Measurements from ENCODE around the gene AOAH. TPM values are rescaled to one million over a fixed set of nuclear protein-coding genes. Genes with fewer than 3 reads are reported as not detected.
A peak's percentile ranks its signal among the peaks of the same experiment; 100 is the strongest.

Gene AOAH
- total and polyA plus RNA-seq, 4 experiments from 2014 or later = 1.5 to 5.4 (median 4.2) TPM

- H3K4me3 Mint-ChIP-seq = no peak overlapping the region
- no peak for DNase-seq
- H3K4me3 ChIP-seq (ENCODE audit: low read length in 2 of 2) = no peak overlapping the region
- H3K27me3 ChIP-seq (ENCODE audit: insufficient read depth, low read length) = no peaks in the 10 kb centered on the region
- H3K27me3 Mint-ChIP-seq = no peaks in the 10 kb centered on the region
- no peaks in the 10 kb centered on the region for H3K9me3 ChIP-seq (ENCODE audit: control insufficient read depth in 1 of 2, low read length in 2 of 2)
- H3K36me3 Mint-ChIP-seq = no peaks in the 10 kb centered on the region
- H3K4me1 Mint-ChIP-seq = peaks cover 0 to 5% (median 4%) of the 10 kb centered on the region in 4 donors
- POLR2A ChIA-PET (ENCODE audit: partially characterized antibody) = no interaction called here
- no peaks in the 10 kb centered on the region for H3K4me1 ChIP-seq (ENCODE audit: insufficient read depth, low read length)
- CTCF ChIA-PET (ENCODE audit: partially characterized antibody) = interaction anchor here (0.7 kb wide), 1 partner anchor 660 kb away, joined by 3 read pairs; no protein-coding TSS in a partner anchor
- no peaks in the 10 kb centered on the region for H3K36me3 ChIP-seq (ENCODE audit: insufficient read depth, low read length)
- intact Hi-C loops (cut with micrococcal nuclease) = no loop called here
- peak overlapping the region in 1 of 7 donors; percentile 11 for H3K27ac Mint-ChIP-seq
- H3K27ac ChIP-seq (ENCODE audit: low read depth, low read length) = no peak overlapping the region
- H3K9me3 Mint-ChIP-seq = no peaks in the 10 kb centered on the region
Observed at GRCh38 chr7:36521911-36522310, 202.4 kb downstream of the AOAH start.

- no peaks in the 10 kb centered on the region for H3K9me3 ChIP-seq (ENCODE audit: control insufficient read depth in 1 of 2, low read length in 2 of 2)
- H3K4me1 Mint-ChIP-seq = peaks cover 0 to 9% (median 7%) of the 10 kb centered on the region in 4 donors
- H3K27ac Mint-ChIP-seq = no peak overlapping the region
- H3K4me3 ChIP-seq (ENCODE audit: low read length in 2 of 2) = no peak overlapping the region
- no peaks in the 10 kb centered on the region for H3K27me3 ChIP-seq (ENCODE audit: insufficient read depth, low read length)
- no peak overlapping the region for H3K27ac ChIP-seq (ENCODE audit: low read depth, low read length)
- no peaks in the 10 kb centered on the region for H3K27me3 Mint-ChIP-seq
- no peaks in the 10 kb centered on the region for H3K9me3 Mint-ChIP-seq
- H3K4me3 Mint-ChIP-seq = no peak overlapping the region
- H3K36me3 Mint-ChIP-seq = no peaks in the 10 kb centered on the region
- ChIA-PET POLR2A (ENCODE audit: partially characterized antibody) (no interaction called here), CTCF (ENCODE audit: partially characterized antibody) (interaction anchor here (0.7 kb wide), 1 partner anchor 661 kb away, joined by 3 read pairs; no protein-coding TSS in a partner anchor)
- DNase-seq = no peak
- intact Hi-C loops (cut with micrococcal nuclease) = no loop called here
- no peaks in the 10 kb centered on the region for H3K4me1 ChIP-seq (ENCODE audit: insufficient read depth, low read length)
- no peaks in the 10 kb centered on the region for H3K36me3 ChIP-seq (ENCODE audit: insufficient read depth, low read length)
Observed at GRCh38 chr7:36521133-36521532, 203.2 kb downstream of the AOAH start.

- peak overlapping the region in 3 of 7 donors; percentile 1 to 75 (median 31) for H3K27ac Mint-ChIP-seq
- no peaks in the 10 kb centered on the region for H3K36me3 Mint-ChIP-seq
- Histone ChIP-seq H3K27me3 (ENCODE audit: insufficient read depth, low read length) (no peaks in the 10 kb centered on the region), H3K4me1 (ENCODE audit: insufficient read depth, low read length) (no peaks in the 10 kb centered on the region), H3K36me3 (ENCODE audit: insufficient read depth, low read length) (no peaks in the 10 kb centered on the region), H3K4me3 (ENCODE audit: low read length in 2 of 2) (no peak overlapping the region), H3K27ac (ENCODE audit: low read depth, low read length) (no peak overlapping the region), H3K9me3 (ENCODE audit: control insufficient read depth in 1 of 2, low read length in 2 of 2) (no peaks in the 10 kb centered on the region)
- POLR2A ChIA-PET (ENCODE audit: partially characterized antibody) = no interaction called here
- H3K9me3 Mint-ChIP-seq = no peaks in the 10 kb centered on the region
- CTCF ChIA-PET (ENCODE audit: partially characterized antibody) = no interaction called here
- no peak for DNase-seq
- H3K4me1 Mint-ChIP-seq = peaks cover 0 to 13% (median 9%) of the 10 kb centered on the region in 4 donors
- intact Hi-C loops (cut with micrococcal nuclease) = no loop called here
- H3K27me3 Mint-ChIP-seq = no peaks in the 10 kb centered on the region
- no peak overlapping the region for H3K4me3 Mint-ChIP-seq
Observed at GRCh38 chr7:36515847-36516246, 208.4 kb downstream of the AOAH start.

GRCh38 chr7:36514289-36515243 lies 209.7 kb downstream of the AOAH start:
- peaks cover 0 to 13% (median 9%) of the 10 kb centered on the region in 4 donors for H3K4me1 Mint-ChIP-seq
- no peak overlapping the region for H3K4me3 ChIP-seq (ENCODE audit: low read length in 2 of 2)
- no peaks in the 10 kb centered on the region for H3K36me3 Mint-ChIP-seq
- no peaks in the 10 kb centered on the region for H3K9me3 ChIP-seq (ENCODE audit: control insufficient read depth in 1 of 2, low read length in 2 of 2)
- no peaks in the 10 kb centered on the region for H3K27me3 ChIP-seq (ENCODE audit: insufficient read depth, low read length)
- no peaks in the 10 kb centered on the region for H3K27me3 Mint-ChIP-seq
- CTCF ChIA-PET (ENCODE audit: partially characterized antibody) = interaction anchor here (1.4 kb wide), 1 partner anchor 9 kb away, joined by 3 read pairs; no protein-coding TSS in a partner anchor
- no peak overlapping the region for H3K4me3 Mint-ChIP-seq
- POLR2A ChIA-PET (ENCODE audit: partially characterized antibody) = no interaction called here
- no peaks in the 10 kb centered on the region for H3K4me1 ChIP-seq (ENCODE audit: insufficient read depth, low read length)
- no peak for DNase-seq
- H3K36me3 ChIP-seq (ENCODE audit: insufficient read depth, low read length) = no peaks in the 10 kb centered on the region
- intact Hi-C loops (cut with micrococcal nuclease) = no loop called here
- H3K9me3 Mint-ChIP-seq = no peaks in the 10 kb centered on the region
- peak overlapping the region in 2 of 7 donors; percentile 36 to 42 for H3K27ac Mint-ChIP-seq
- no peak overlapping the region for H3K27ac ChIP-seq (ENCODE audit: low read depth, low read length)

GRCh38 chr7:36513393-36513792 lies 210.9 kb downstream of the AOAH start:
- POLR2A ChIA-PET (ENCODE audit: partially characterized antibody) = no interaction called here
- no peaks in the 10 kb centered on the region for H3K9me3 Mint-ChIP-seq

GRCh38 chr7:36512616-36513015 lies 211.7 kb downstream of the AOAH start:
- no peaks in the 10 kb centered on the region for H3K36me3 Mint-ChIP-seq
- peaks cover 0 to 11% (median 9%) of the 10 kb centered on the region in 4 donors for H3K4me1 Mint-ChIP-seq
- no peaks in the 10 kb centered on the region for H3K9me3 ChIP-seq (ENCODE audit: control insufficient read depth in 1 of 2, low read length in 2 of 2)
- ChIA-PET CTCF (ENCODE audit: partially characterized antibody) (no interaction called here), POLR2A (ENCODE audit: partially characterized antibody) (no interaction called here)
- no peak overlapping the region for H3K27ac Mint-ChIP-seq
- H3K27me3 ChIP-seq (ENCODE audit: insufficient read depth, low read length) = no peaks in the 10 kb centered on the region
- intact Hi-C loops (cut with micrococcal nuclease) = no loop called here
- no peaks in the 10 kb centered on the region for H3K9me3 Mint-ChIP-seq
- no peak overlapping the region for H3K4me3 ChIP-seq (ENCODE audit: low read length in 2 of 2)
- no peak overlapping the region for H3K4me3 Mint-ChIP-seq
- H3K36me3 ChIP-seq (ENCODE audit: insufficient read depth, low read length) = no peaks in the 10 kb centered on the region
- H3K27ac ChIP-seq (ENCODE audit: low read depth, low read length) = no peak overlapping the region
- no peak for DNase-seq
- H3K27me3 Mint-ChIP-seq = no peaks in the 10 kb centered on the region
- H3K4me1 ChIP-seq (ENCODE audit: insufficient read depth, low read length) = no peaks in the 10 kb centered on the region

More at GRCh38 chr7:36513393-36513792, 210.9 kb downstream of the AOAH start:
- Histone ChIP-seq H3K36me3 (ENCODE audit: insufficient read depth, low read length) (no peaks in the 10 kb centered on the region), H3K27me3 (ENCODE audit: insufficient read depth, low read length) (no peaks in the 10 kb centered on the region), H3K9me3 (ENCODE audit: control insufficient read depth in 1 of 2, low read length in 2 of 2) (no peaks in the 10 kb centered on the region), H3K4me1 (ENCODE audit: insufficient read depth, low read length) (no peaks in the 10 kb centered on the region), H3K27ac (ENCODE audit: low read depth, low read length) (no peak overlapping the region), H3K4me3 (ENCODE audit: low read length in 2 of 2) (no peak overlapping the region)
- peaks cover 0 to 13% (median 9%) of the 10 kb centered on the region in 4 donors for H3K4me1 Mint-ChIP-seq
- intact Hi-C loops (cut with micrococcal nuclease) = no loop called here
- CTCF ChIA-PET (ENCODE audit: partially characterized antibody) = interaction anchor here (1.4 kb wide), 1 partner anchor 8 kb away, joined by 3 read pairs; no protein-coding TSS in a partner anchor
- peak overlapping the region in 1 of 7 donors; percentile 60 for H3K27ac Mint-ChIP-seq
- H3K4me3 Mint-ChIP-seq = no peak overlapping the region
- no peaks in the 10 kb centered on the region for H3K36me3 Mint-ChIP-seq
- H3K27me3 Mint-ChIP-seq = no peaks in the 10 kb centered on the region
- DNase-seq = no peak

- intact Hi-C loops (cut with micrococcal nuclease) = no loop called here
- no peaks in the 10 kb centered on the region for H3K9me3 Mint-ChIP-seq
- Histone ChIP-seq H3K27ac (ENCODE audit: low read depth, low read length) (no peak overlapping the region), H3K4me3 (ENCODE audit: low read length in 2 of 2) (no peak overlapping the region), H3K27me3 (ENCODE audit: insufficient read depth, low read length) (no peaks in the 10 kb centered on the region), H3K4me1 (ENCODE audit: insufficient read depth, low read length) (no peaks in the 10 kb centered on the region), H3K9me3 (ENCODE audit: control insufficient read depth in 1 of 2, low read length in 2 of 2) (no peaks in the 10 kb centered on the region), H3K36me3 (ENCODE audit: insufficient read depth, low read length) (no peaks in the 10 kb centered on the region)
- no peak for DNase-seq
- peaks cover 0 to 1% (median 0%) of the 10 kb centered on the region in 4 donors for H3K4me1 Mint-ChIP-seq
- H3K27ac Mint-ChIP-seq = no peak overlapping the region
- H3K27me3 Mint-ChIP-seq = peaks cover 0 to 1% of the 10 kb centered on the region in 2 donors
- ChIA-PET CTCF (ENCODE audit: partially characterized antibody) (interaction anchor here (1.4 to 1.9 kb wide), 2 partner anchors 13 to 161 kb away, joined by 4 to 7 read pairs; no protein-coding TSS in a partner anchor), POLR2A (ENCODE audit: partially characterized antibody) (no interaction called here)
- H3K4me3 Mint-ChIP-seq = no peak overlapping the region
- H3K36me3 Mint-ChIP-seq = no peaks in the 10 kb centered on the region
Observed at GRCh38 chr7:36509962-36510361, 214.3 kb downstream of the AOAH start.

Data from CD4-positive, alpha-beta memory T cell (primary cell).